ENCODE data around the gene DPYD.

The DPYD gene

DNA sequence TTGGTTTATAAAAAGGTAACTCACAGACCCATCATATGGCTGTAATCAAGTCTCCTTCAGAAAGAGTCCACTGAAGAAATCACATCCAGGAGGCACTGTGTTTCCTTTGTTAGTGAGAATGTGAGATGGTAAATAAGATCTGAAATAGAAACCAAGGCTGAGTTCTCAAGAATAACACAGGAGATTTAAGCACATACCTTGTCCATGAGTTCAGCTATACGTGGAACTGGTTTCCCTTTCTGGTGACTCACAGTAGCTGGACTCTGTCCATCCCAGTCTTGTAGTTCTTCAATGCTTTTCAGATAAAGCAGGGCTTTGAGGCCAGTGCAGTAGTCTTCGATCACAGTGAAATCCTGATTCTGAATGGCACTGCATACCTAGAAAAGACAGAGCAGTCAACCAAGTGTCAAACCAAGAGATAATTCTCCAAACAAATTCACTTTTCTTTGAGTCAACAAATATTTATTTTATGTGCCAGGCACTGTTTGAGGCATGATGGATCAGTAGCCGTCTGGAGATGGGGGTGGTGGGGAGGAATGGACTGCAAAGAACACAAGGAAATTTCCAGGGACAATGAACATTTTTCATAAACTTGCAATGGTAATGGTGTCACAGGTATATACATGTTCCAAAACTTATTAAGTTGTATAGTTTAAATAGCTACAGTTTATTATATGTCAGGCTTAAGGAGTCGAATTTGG is 727.8 kb downstream of the DPYD start:
- H3K9me3 ChIP-seq (ENCODE audit: insufficient read depth, low read depth, low read length) = no peaks in the 10 kb centered on the region
- H2AFZ ChIP-seq (ENCODE audit: low read length) = no peak overlapping the region
- H4K20me1 ChIP-seq (ENCODE audit: insufficient read depth, low read length, poor library complexity, severe bottlenecking) = no peaks in the 10 kb centered on the region
- no peak overlapping the region for H3K4me2 ChIP-seq (ENCODE audit: low read depth, low read length, poor library complexity, severe bottlenecking)
- no peaks in the 10 kb centered on the region for H3K4me1 ChIP-seq (ENCODE audit: insufficient read depth, low read length, poor library complexity, severe bottlenecking)
- H3K4me3 ChIP-seq (ENCODE audit: low read length, poor library complexity, severe bottlenecking) = no peak overlapping the region
- no peak overlapping the region for H3K9ac ChIP-seq (ENCODE audit: low read depth, low read length, poor library complexity, severe bottlenecking)
- peaks cover 6% of the 10 kb centered on the region; the same call in 1 of the 2 replicates for H3K36me3 ChIP-seq (ENCODE audit: insufficient read depth, low read length)
- no peak for TF ChIP-seq EZH2phosphoT487 (IDR thresholded peaks at IDR 0.05; ENCODE audit: borderline replicate concordance)
- TF ChIP-seq, protein P1, sequence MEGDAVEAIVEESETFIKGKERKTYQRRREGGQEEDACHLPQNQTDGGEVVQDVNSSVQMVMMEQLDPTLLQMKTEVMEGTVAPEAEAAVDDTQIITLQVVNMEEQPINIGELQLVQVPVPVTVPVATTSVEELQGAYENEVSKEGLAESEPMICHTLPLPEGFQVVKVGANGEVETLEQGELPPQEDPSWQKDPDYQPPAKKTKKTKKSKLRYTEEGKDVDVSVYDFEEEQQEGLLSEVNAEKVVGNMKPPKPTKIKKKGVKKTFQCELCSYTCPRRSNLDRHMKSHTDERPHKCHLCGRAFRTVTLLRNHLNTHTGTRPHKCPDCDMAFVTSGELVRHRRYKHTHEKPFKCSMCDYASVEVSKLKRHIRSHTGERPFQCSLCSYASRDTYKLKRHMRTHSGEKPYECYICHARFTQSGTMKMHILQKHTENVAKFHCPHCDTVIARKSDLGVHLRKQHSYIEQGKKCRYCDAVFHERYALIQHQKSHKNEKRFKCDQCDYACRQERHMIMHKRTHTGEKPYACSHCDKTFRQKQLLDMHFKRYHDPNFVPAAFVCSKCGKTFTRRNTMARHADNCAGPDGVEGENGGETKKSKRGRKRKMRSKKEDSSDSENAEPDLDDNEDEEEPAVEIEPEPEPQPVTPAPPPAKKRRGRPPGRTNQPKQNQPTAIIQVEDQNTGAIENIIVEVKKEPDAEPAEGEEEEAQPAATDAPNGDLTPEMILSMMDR (conservative IDR thresholded peaks at IDR 0.05; ENCODE audit: low read length) = no peak
- no peaks in the 10 kb centered on the region for H3K27me3 ChIP-seq (ENCODE audit: insufficient read depth, low read length, poor library complexity, severe bottlenecking)
- no peaks in the 10 kb centered on the region for H3K79me2 ChIP-seq (ENCODE audit: insufficient read depth, low read length)
- H3K9me2 ChIP-seq (replicated peaks; ENCODE audit: low read depth, low read length) = no peaks in the 10 kb centered on the region
- H3F3A ChIP-seq (ENCODE audit: low read depth) = no peaks in the 10 kb centered on the region

DNA sequence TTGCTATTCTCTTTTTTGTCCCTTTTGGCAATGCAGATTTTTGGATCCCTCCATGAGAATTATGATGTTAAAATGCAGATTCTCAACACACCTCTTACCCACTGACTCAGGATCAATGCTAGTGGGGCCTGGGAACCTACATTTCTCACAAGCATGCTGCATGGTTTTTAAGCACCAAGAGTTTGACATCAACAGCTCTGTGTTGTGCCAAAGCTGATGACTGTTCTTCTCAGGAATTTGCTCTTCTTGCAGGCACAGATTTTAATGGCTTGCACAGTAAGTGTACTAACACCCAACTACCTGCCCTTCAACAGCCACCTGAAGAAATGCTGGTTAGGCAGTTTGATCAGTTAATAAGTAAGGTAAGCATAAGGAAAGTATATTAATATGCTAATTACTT is 730.5 kb downstream of the DPYD start:
- Histone ChIP-seq H3K9me3 (ENCODE audit: insufficient read depth, low read depth, low read length) (no peaks in the 10 kb centered on the region), H3K36me3 (ENCODE audit: insufficient read depth, low read length) (peaks cover 6% of the 10 kb centered on the region; the same call in 1 of the 2 replicates)

DNA sequence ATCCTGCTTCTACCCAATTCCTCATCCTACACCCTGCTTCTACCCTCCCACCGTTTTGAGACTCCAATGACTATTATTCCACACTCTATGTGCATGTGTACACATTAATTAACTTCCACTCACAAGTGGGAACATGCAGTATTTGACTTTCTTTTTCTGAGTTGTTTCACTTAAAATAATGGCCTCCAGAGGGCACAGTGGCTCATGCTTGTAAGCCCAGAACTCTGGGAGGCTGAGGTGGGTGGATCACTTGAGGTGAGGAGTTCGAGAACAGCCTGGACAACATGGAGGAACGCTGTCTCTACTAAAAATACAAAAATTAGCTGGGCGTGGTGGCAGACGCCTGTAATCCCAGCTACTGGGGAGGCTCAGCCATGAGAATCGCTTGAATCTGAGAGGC is 734.5 kb downstream of the DPYD start:
- no peaks in the 10 kb centered on the region for H3K4me1 ChIP-seq (ENCODE audit: insufficient read depth, low read length, poor library complexity, severe bottlenecking)
- no peak overlapping the region for H2AFZ ChIP-seq (ENCODE audit: low read length)
- no peaks in the 10 kb centered on the region for H3K27me3 ChIP-seq (ENCODE audit: insufficient read depth, low read length, poor library complexity, severe bottlenecking)
- H3K4me2 ChIP-seq (ENCODE audit: low read depth, low read length, poor library complexity, severe bottlenecking) = no peak overlapping the region
- no peaks in the 10 kb centered on the region for H4K20me1 ChIP-seq (ENCODE audit: insufficient read depth, low read length, poor library complexity, severe bottlenecking)
- TF ChIP-seq EZH2phosphoT487 (IDR thresholded peaks at IDR 0.05; ENCODE audit: borderline replicate concordance) = no peak
- TF ChIP-seq, protein P1 (conservative IDR thresholded peaks at IDR 0.05; ENCODE audit: low read length) = peak; percentile 53
- no peaks in the 10 kb centered on the region for H3K36me3 ChIP-seq (ENCODE audit: insufficient read depth, low read length)
- H3F3A ChIP-seq (ENCODE audit: low read depth) = no peaks in the 10 kb centered on the region
- no peak overlapping the region for H3K9ac ChIP-seq (ENCODE audit: low read depth, low read length, poor library complexity, severe bottlenecking)
- no peaks in the 10 kb centered on the region for H3K79me2 ChIP-seq (ENCODE audit: insufficient read depth, low read length)
- no peaks in the 10 kb centered on the region for H3K9me2 ChIP-seq (replicated peaks; ENCODE audit: low read depth, low read length)
- no peaks in the 10 kb centered on the region for H3K9me3 ChIP-seq (ENCODE audit: insufficient read depth, low read depth, low read length)
- H3K4me3 ChIP-seq (ENCODE audit: low read length, poor library complexity, severe bottlenecking) = no peak overlapping the region

More for the DNA sequence above, 730.5 kb downstream of the DPYD start:
- no peak overlapping the region for H3K4me2 ChIP-seq (ENCODE audit: low read depth, low read length, poor library complexity, severe bottlenecking)
- H3K79me2 ChIP-seq (ENCODE audit: insufficient read depth, low read length) = no peaks in the 10 kb centered on the region
- no peaks in the 10 kb centered on the region for H4K20me1 ChIP-seq (ENCODE audit: insufficient read depth, low read length, poor library complexity, severe bottlenecking)
- no peaks in the 10 kb centered on the region for H3K4me1 ChIP-seq (ENCODE audit: insufficient read depth, low read length, poor library complexity, severe bottlenecking)
- no peaks in the 10 kb centered on the region for H3F3A ChIP-seq (ENCODE audit: low read depth)
- no peak overlapping the region for H3K9ac ChIP-seq (ENCODE audit: low read depth, low read length, poor library complexity, severe bottlenecking)
- no peaks in the 10 kb centered on the region for H3K9me2 ChIP-seq (replicated peaks; ENCODE audit: low read depth, low read length)
- no peaks in the 10 kb centered on the region for H3K27me3 ChIP-seq (ENCODE audit: insufficient read depth, low read length, poor library complexity, severe bottlenecking)
- TF ChIP-seq EZH2phosphoT487 (IDR thresholded peaks at IDR 0.05; ENCODE audit: borderline replicate concordance) = no peak
- TF ChIP-seq, protein P1 (conservative IDR thresholded peaks at IDR 0.05; ENCODE audit: low read length) = no peak
- no peak overlapping the region for H3K4me3 ChIP-seq (ENCODE audit: low read length, poor library complexity, severe bottlenecking)
- H2AFZ ChIP-seq (ENCODE audit: low read length) = no peak overlapping the region

All from Loucy (cell line).